ENCODE data around the gene SDHC.
"Not testable (repeated sequence)": the region's sequence is repeated elsewhere in the genome, so short reads cannot be mapped to it uniquely, and the experiment has no call there.

The SDHC gene

DNA sequence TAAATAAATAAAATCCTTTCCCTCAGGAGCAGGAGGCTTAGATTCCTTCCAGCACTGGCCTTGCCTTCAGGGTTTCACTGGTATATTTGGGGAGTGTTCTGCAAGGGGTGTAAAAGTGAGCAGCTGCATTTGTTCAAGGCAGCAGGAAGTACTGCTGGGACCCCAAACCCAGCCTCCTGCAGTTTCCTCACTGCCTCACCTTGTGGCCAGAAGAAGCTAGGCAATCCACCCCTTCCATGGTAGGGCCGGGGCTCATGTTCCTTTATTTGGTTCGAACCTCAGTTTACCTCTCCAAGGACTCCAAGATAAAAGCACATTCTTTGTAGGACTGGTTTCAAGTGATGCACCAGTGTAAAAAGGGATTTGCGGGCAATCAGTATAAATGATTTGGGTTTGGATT, 74.5 kb downstream of the SDHC start:
- no peak for DNase-seq (ENCODE audit: low spot score)

DNA sequence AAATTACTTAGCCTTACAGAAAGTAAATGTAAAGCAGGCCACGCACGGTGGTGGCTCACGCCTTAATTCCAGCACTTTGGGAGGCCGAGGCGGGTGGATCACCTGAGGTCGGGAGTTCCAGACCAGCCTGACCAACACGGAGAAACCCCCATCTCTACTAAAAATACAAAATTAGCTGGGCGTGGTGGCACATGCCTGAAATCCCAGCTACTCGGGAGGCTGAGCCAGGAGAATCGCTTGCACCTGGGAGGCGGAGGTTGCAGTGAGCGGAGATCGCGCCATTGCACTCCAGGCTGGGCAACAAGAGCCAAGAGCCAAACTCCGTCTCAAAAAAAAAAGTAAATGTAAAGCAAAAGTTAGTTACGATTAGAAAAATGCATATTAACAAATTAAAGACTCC, 75.0 kb downstream of the SDHC start:
- not testable (repeated sequence) for DNase-seq (ENCODE audit: low spot score)

DNA sequence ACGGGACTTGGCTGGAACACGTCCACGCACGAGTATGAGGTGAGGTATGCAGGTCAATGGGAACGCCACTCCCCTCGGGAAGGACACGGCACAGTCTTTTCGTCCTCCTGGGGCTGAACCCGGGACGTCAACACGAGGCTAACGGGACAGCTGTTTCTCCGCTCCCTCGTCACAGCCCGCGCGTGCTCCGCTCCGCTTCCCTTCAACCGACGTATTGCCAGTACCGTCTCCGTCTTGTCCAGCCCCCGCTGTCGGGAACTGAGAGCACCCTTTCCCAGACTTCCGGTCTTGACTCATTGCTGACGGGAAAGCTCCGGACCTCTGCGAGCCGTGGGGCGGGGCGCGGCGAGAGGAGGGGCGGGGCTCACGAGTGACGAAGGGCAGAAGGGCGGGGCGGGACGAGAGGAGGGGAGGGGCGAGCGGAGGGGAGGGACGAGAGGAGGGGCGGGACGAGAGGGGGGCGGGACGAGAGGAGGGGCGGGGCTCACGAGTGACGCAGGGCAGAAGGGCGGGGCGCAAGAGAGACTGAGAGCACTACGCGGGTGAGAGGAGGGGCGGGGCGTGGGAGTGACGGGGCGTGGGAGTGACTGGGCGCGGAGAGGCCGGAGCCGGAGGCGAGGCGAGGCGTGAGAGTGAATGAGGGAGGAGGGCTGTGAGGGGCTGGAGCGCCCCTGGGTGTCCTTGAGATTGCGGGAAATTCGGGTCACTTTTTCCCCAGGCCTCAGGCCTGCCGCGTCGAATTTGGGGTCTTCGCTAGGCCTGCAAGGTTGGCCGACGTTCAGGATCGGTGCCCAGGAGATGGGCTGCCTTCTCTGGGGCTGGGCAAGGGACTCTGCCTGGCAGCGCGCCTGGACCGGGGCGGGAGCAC, 75.7 kb downstream of the SDHC start:
- peak; percentile 97 for DNase-seq (ENCODE audit: low spot score)

DNA sequence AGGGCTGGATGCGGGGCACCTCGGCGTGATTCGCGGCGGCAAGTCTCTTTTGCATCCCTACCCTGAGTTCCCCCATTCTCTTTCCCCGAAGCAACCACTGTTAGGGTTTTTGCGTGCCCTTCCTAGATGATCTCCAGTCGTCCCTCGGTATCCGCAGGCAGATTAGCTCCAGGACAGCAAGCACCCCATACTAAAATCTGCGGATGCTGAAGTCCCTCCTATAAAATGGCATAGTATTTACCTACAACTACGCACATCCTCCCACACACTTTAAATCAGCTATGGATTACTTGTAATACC, 76.3 kb downstream of the SDHC start:
- no peak for DNase-seq (ENCODE audit: low spot score)

DNA sequence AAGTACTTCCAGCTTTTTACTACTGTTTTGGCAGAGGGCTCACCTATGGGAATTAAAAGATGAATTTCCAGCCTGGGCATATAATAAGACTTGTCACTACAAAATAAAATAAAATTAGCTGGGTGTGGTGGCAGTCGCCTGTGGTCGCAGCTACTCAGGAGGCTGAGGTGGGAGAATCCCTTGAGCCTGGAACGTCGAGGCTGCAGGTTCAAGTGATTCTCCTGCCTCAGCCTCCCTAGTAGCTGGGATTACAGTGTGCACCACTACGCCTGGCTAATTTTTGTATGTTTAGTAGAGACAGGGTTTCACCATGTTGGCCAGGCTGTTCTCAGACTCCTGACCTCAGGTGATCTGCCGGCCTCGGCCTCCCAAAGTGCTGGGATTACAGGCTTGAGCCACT, 77.0 kb downstream of the SDHC start:
- DNase-seq (ENCODE audit: low spot score), result not testable (repeated sequence)

DNA sequence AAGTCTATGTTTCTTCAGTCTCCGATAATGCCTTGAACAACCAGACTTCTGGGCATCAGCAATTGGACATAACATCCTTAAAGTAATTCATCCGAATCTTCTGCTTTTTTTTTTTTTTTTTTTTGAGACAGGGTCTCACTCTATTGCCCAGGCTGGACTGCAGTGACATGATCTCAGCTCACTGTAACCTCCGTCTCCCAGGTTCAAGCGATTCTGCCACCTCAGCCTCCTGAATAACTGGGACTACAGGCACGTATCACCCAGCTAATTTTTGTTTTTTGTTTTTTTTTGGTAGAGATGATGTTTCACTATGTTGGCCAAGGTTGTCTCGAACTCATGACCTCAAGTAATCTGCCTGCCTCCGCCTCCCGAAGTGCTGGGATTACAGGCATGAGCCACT, 77.4 kb downstream of the SDHC start:
- DNase-seq (ENCODE audit: low spot score), result no peak

DNA sequence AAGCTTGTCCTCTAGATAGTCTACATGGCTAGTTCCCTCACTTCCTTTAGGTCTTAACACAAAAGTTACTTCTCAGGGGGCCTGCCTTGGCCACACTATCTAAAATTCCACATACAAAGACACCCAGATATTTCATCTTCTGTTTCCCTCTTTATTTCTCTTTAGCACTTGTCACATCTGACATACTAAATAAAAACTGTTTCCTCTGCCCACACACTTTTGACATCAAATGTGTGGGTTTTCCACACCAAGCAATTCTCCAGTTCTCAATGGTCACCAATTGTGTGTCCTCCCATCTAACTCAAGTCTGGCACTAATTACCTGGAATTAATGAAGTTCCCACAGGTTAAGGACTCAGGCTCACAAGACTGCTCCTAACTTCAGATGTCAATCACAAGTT, 79.0 kb downstream of the SDHC start:
- no peak for DNase-seq (ENCODE audit: low spot score)

DNA sequence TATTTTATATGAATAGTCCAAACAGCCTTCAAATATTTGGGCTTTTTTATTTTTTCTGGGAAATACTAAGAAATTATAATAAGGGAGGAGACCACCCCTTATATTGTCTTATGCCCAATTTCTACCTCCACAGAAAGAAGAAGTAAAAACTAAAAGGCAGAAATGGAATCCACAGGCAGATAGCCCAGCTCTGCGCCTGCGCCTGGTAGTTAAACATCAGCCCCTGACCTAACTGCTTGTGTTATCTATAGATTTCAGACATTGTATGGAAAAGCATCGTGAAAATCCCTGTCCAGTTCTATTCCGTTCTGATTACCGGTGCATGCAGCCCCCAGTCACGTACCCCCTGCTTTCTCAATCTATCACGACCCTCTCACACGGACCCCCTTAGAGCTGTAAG, 82.9 kb downstream of the SDHC start:
- not testable (repeated sequence) for DNase-seq (ENCODE audit: low spot score)

DNA sequence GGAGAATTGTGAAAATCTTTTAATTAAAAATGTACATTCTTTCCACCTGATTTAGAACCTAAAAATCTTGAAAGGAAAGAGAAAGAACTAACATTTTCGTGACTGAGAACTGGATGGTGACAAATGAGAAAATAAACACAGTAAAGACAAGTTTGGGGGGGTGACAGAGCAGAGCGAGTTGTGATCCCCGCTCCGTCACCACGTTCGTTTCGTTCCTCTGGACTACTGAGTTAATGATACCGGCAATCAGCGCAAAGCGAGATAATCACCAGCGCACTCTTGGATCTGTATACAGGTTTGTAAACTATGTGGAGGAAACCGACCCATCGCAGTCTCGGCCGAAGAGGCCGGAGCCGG, 84.7 kb downstream of the SDHC start:
- DNase-seq (ENCODE audit: low spot score), result no peak

DNA sequence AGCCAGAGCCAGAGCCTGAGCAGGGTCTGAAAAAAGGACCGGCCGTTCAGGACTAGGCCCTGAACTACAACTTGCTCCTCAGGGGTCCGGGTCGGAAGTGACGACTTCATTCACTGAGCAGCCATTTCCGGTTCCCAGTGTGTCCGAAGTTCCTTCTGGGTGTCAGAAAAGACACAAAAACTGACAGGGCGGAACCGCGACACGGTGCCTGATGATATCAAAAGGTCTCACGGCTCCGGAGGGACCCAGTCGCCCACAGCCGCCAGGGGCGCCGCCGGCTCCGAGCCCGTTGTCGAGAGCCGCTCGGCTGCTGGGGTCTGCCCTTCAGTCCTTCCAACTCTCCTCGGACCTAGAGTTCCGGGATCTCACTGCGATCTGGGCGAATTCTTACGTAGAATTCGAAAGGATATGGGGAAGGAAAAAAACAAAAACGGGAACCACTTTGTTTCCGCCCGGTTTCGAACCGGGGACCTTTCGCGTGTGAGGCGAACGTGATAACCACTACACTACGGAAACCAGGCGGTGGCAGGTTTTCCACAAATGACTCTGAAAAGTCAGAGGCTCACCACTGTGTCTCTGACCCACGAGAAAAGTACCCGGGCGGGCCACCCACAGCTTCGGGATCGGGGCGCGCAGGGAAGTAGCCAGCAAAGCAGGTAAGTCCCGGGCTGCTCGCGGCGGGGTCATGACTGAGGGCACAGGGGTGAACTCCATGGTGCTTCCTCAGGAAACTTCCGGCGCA, 85.2 kb downstream of the SDHC start:
- peak; percentile 91 for DNase-seq (ENCODE audit: low spot score)

DNA sequence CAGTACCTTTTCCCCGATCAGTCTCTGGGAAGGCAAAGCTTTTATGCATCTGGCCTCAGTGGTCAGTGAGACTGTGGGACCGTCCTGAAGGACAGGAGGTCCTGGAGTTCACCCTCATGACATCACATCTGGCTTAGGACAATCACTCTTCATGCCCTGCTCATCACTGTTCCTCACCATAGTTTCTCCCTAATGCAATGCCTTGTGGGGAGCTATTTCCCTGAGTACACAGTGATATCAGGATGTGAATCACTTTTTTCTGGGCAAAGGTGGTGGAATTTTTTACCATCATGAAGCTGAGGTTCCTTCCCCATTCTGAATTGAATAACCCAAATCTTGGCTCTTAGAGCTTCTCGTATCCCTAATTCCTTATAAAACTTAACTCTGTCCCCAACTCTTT, 88.3 kb downstream of the SDHC start:
- no peak for DNase-seq (ENCODE audit: low spot score)

DNA sequence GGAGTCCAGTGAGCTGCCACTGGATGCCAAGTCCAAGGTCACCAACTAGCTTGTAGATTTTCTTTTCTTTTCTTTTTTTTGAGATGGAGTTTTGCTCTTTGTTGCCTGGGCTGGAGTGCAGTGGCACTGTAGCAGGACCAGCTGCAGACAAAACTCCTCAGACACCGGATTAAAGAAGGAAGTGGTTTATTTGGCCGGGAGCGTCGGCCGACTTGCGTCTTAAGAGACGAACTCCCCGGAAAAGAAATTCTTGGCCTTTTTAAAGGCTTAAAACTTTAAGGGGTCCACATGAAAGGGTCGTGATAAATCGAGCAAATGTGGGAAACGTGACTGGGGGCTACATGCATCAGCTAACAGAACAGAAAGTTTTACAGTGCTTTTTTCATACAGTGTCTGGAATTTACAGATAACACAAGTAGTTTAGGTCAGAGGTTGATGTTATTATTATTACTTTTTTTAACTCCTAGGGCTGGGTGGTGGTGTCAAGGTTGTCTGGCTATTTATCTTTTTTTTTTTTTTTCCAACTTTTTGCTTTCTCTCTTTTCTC, 89.9 kb downstream of the SDHC start:
- DNase-seq (ENCODE audit: low spot score), result no peak

DNA sequence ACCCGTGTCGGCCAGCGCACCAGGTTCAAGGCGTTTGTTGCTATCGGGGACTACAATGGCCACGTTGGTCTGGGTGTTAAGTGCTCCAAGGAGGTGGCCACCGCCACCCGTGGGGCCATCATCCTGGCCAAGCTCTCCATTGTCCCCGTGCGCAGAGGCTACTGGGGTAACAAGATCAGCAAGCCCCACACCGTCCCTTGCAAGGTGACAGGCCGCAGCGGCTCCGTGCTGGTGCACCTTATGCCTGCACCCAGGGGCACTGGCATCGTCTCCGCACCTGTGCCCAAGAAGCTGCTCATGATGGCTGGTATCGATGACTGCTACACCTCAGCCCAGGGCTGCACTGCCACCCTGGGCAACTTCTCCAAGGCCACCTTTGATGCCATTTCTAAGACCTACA, 92.4 kb downstream of the SDHC start:
- not testable (repeated sequence) for DNase-seq (ENCODE audit: low spot score)

DNA sequence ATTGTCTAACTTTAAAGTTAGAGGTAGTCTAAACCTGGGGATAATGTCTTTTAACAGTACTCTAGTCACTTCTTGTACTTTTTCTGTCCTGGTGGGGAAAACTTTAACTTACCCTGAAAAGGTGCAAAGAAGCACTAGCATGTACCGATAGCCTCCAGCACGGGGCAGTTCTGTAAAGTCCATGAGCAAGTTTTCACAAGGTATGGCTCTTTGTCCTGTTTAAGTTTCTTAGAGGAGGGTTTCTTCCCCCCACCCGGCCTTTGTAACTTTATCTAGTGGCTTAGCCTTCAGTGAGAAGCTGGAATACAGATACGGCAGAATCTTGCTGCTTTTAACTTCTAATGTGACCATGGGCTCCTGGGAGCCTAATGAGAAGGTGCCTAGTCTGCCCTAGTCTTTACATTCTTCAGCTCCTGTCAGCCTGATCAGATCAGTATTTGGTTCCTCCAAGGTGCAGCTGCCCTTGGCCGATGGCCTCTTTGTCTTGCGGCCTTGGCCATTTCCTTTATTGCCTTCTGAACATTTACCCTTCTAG, 93.3 kb downstream of the SDHC start:
- DNase-seq (ENCODE audit: low spot score), result no peak

DNA sequence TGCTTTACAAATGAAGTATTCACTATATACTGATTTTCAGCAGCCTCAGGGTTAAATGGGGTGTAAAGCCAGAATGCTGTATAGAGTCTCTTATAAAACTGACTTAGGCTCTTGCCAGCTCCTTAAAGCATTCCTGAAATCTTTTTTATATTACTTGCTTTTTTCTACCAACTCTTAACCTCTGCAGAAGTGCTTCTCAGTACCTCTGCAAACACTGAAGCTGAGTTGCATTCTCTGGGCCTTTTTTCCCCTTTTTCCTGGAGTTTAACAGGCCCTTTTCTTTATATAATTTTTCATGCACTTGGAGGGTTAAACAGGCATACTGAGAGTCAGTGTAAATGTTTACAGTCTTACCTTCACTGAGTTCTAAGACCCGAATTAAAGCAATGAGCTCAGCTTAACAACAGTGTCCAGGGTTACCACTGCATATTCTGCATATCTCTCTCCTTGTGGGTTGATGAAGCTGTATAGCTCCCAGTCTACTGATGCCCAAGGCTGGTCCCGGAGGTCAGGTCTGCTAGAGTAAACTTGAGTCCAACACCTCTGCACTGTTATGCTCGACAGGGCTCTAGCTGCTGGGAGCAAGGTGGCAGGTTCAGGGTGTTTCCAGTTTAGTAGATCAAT, 94.4 kb downstream of the SDHC start:
- no peak for DNase-seq (ENCODE audit: low spot score)

DNA sequence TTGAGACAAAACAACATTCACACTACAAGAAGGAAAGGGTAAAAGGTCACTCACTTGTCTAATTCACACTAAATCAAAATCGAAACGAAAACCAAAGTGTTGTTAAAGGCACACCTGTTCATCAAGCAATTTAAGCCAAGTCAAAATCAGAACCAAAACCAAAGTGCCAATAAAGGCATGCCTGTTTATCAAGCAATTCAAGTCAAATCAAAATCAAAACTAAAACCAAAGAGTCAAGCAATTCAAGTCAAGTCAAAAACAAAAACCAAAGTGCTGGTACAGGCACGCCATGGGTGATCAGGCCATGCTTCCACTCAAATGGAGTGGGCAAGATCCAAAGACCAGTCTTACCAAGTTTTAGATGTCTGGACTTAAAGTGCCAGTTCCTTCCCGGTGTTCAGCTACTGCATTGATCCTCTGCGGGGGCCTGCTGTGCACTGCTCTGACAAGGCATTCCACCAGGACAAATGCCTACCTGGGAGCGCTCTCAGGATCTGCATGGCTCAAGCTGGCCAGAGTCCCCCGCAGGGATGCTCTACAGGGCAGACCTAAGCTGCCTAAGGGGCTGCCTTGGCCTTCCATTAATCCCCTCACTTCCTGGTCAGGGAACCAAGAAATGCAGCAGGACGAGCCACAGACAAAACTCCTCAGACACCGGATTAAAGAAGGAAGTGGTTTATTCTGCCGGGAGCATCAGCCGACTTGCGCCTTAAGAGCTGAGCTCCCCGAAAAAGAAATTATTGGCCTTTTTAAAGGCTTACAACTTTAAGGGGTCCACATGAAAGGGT, 95.9 kb downstream of the SDHC start:
- not testable (repeated sequence) for DNase-seq (ENCODE audit: low spot score)

DNA sequence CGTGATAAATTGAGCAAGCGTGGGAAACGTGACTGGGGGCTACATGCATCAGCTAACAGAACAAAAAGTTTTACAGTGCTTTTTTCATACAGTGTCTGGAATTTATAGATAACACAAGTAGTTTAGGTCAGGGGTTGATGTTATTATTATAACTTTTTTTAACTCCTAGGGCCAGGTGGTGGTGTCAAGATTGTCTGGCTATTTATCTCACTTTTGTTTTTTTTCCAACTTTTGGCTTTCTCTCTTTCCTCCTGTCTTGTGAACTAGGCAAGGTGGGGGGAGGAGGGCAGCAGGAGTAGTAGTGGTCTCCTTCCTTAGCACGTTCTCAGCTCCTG, 96.4 kb downstream of the SDHC start:
- DNase-seq (ENCODE audit: low spot score), result not testable (repeated sequence)
